SK-N-SH (cell line): ENCODE measurements around the gene SRGAP3.

Experiments used
- FOSL2 ChIP-seq: IDR thresholded peaks from 2 replicates; pipeline ENCODE4 v1.4.0; 2012; ENCODE audit warnings: low read depth, mild to moderate bottlenecking, moderate library complexity, borderline replicate concordance
- FOXJ3 ChIP-seq: sonication (generic); formaldehyde crosslinking; IDR thresholded peaks from 2 replicates; pipeline ENCODE4 v1.5.1; 2020; ENCODE audit warnings: mild to moderate bottlenecking, missing genetic modification reagents
- GABPA ChIP-seq: IDR thresholded peaks from 2 replicates; pipeline ENCODE4 v1.4.0; 2012; ENCODE audit warnings: low read depth, mild to moderate bottlenecking
- POLR2AphosphoS5 ChIP-seq: IDR thresholded peaks from 2 replicates; pipeline ENCODE4 v1.6.1; 2012; ENCODE audit warnings: low read depth, low read length
- RAD21 ChIP-seq: IDR thresholded peaks from 2 replicates; pipeline ENCODE4 v1.6.1; 2012; ENCODE audit warnings: mild to moderate bottlenecking, low read length
- SMC3 ChIP-seq: IDR thresholded peaks from 2 replicates; pipeline ENCODE4 v1.6.1; 2012; ENCODE audit warnings: low read depth, low read length, improper control_type of control experiment
- TCF12 ChIP-seq: IDR thresholded peaks from 2 replicates; pipeline ENCODE4 v1.4.0; 2012
- TF ChIP-seq, protein P1 (sequence below): fragments of 200-600 bp; sonication (generic); IDR thresholded peaks from 2 replicates; pipeline ENCODE4 v1.6.1; 2017; ENCODE audit warnings: antibody characterized with exemption, mild to moderate bottlenecking, moderate library complexity
- TF ChIP-seq, protein P2 (sequence below): IDR thresholded peaks from 2 replicates; pipeline ENCODE4 v1.6.1; 2012; ENCODE audit warnings: mild to moderate bottlenecking, low read depth, low read length, moderate library complexity

- TF ChIP-seq, protein P1, sequence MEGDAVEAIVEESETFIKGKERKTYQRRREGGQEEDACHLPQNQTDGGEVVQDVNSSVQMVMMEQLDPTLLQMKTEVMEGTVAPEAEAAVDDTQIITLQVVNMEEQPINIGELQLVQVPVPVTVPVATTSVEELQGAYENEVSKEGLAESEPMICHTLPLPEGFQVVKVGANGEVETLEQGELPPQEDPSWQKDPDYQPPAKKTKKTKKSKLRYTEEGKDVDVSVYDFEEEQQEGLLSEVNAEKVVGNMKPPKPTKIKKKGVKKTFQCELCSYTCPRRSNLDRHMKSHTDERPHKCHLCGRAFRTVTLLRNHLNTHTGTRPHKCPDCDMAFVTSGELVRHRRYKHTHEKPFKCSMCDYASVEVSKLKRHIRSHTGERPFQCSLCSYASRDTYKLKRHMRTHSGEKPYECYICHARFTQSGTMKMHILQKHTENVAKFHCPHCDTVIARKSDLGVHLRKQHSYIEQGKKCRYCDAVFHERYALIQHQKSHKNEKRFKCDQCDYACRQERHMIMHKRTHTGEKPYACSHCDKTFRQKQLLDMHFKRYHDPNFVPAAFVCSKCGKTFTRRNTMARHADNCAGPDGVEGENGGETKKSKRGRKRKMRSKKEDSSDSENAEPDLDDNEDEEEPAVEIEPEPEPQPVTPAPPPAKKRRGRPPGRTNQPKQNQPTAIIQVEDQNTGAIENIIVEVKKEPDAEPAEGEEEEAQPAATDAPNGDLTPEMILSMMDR = no peak
- TF ChIP-seq POLR2AphosphoS5 (no peak), TCF12 (peak; percentile 41; the same call in 1 of the 2 replicates), SMC3 (no peak; the same call in 1 of the 2 replicates), RAD21 (peak; percentile 65), FOXJ3 (CRISPR knock-in tag) (0 out of 2 replicates have a peak, but pooled peaks have one; percentile 63), FOSL2 (no peak), GABPA (no peak)
- TF ChIP-seq, protein P2, sequence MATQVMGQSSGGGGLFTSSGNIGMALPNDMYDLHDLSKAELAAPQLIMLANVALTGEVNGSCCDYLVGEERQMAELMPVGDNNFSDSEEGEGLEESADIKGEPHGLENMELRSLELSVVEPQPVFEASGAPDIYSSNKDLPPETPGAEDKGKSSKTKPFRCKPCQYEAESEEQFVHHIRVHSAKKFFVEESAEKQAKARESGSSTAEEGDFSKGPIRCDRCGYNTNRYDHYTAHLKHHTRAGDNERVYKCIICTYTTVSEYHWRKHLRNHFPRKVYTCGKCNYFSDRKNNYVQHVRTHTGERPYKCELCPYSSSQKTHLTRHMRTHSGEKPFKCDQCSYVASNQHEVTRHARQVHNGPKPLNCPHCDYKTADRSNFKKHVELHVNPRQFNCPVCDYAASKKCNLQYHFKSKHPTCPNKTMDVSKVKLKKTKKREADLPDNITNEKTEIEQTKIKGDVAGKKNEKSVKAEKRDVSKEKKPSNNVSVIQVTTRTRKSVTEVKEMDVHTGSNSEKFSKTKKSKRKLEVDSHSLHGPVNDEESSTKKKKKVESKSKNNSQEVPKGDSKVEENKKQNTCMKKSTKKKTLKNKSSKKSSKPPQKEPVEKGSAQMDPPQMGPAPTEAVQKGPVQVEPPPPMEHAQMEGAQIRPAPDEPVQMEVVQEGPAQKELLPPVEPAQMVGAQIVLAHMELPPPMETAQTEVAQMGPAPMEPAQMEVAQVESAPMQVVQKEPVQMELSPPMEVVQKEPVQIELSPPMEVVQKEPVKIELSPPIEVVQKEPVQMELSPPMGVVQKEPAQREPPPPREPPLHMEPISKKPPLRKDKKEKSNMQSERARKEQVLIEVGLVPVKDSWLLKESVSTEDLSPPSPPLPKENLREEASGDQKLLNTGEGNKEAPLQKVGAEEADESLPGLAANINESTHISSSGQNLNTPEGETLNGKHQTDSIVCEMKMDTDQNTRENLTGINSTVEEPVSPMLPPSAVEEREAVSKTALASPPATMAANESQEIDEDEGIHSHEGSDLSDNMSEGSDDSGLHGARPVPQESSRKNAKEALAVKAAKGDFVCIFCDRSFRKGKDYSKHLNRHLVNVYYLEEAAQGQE = no peak
Measured at GRCh38 chr3:9217784-9218513, 31.5 kb downstream of the SRGAP3 start.
